KMS-11 (cell line): ENCODE results near the gene PARP11.

Source experiments
- H2AFZ ChIP-seq: fragments of 200-600 bp; sonication (generic); 2 replicates; pipeline ENCODE4 v1.6.1; 2016; ENCODE audit warnings: antibody characterized with exemption, mixed run types, low read depth
- H3K27ac ChIP-seq: fragments of 200-600 bp; sonication (generic); 2 replicates; pipeline ENCODE4 v1.6.1; 2016; ENCODE audit warnings: mild to moderate bottlenecking, mixed run types
- H3K27me3 ChIP-seq: fragments of 200-600 bp; sonication (generic); 2 replicates; pipeline ENCODE4 v1.6.1; 2017; ENCODE audit warnings: mild to moderate bottlenecking, low read depth, mixed run types, moderate library complexity; ENCODE audit not compliant: insufficient read depth
- H3K36me3 ChIP-seq: fragments of 200-600 bp; sonication (generic); 2 replicates; pipeline ENCODE4 v1.6.1; 2017; ENCODE audit warnings: mild to moderate bottlenecking, mixed run types; ENCODE audit not compliant: insufficient read depth
- H3K4me1 ChIP-seq: fragments of 200-600 bp; sonication (generic); 2 replicates; pipeline ENCODE4 v1.6.1; 2016; ENCODE audit warnings: mild to moderate bottlenecking, low read depth, mixed run types; ENCODE audit not compliant: poor library complexity, severe bottlenecking
- H3K4me2 ChIP-seq: fragments of 200-600 bp; sonication (generic); 2 replicates; pipeline ENCODE4 v1.7.0; 2016; ENCODE audit warnings: mild to moderate bottlenecking, mixed run types
- H3K4me3 ChIP-seq: fragments of 200-600 bp; sonication (generic); IDR thresholded peaks from 2 replicates; pipeline ENCODE4 v1.6.1; 2017; ENCODE audit warnings: low read depth, low read length, mixed read lengths; ENCODE audit not compliant: insufficient read depth
- H3K79me2 ChIP-seq: fragments of 200-600 bp; sonication (generic); 2 replicates; pipeline ENCODE4 v1.6.1; 2016; ENCODE audit warnings: low read depth, mixed run types; ENCODE audit not compliant: insufficient read depth
- H3K9ac ChIP-seq: fragments of 200-600 bp; sonication (generic); 2 replicates; pipeline ENCODE4 v1.6.1; 2016; ENCODE audit warnings: mild to moderate bottlenecking, mixed run types
- H4K20me1 ChIP-seq: fragments of 200-600 bp; sonication (generic); 2 replicates; pipeline ENCODE4 v1.6.1; 2016; ENCODE audit warnings: mild to moderate bottlenecking, mixed run types; ENCODE audit not compliant: insufficient read depth
- TF ChIP-seq, protein P1 (sequence below): fragments of 200-600 bp; sonication (generic); conservative IDR thresholded peaks from 2 replicates; pipeline ENCODE4 v1.6.1; 2017; ENCODE audit warnings: low read depth, mild to moderate bottlenecking, antibody characterized with exemption, low read length, moderate library complexity, mixed read lengths

PARP11 gene

DNA sequence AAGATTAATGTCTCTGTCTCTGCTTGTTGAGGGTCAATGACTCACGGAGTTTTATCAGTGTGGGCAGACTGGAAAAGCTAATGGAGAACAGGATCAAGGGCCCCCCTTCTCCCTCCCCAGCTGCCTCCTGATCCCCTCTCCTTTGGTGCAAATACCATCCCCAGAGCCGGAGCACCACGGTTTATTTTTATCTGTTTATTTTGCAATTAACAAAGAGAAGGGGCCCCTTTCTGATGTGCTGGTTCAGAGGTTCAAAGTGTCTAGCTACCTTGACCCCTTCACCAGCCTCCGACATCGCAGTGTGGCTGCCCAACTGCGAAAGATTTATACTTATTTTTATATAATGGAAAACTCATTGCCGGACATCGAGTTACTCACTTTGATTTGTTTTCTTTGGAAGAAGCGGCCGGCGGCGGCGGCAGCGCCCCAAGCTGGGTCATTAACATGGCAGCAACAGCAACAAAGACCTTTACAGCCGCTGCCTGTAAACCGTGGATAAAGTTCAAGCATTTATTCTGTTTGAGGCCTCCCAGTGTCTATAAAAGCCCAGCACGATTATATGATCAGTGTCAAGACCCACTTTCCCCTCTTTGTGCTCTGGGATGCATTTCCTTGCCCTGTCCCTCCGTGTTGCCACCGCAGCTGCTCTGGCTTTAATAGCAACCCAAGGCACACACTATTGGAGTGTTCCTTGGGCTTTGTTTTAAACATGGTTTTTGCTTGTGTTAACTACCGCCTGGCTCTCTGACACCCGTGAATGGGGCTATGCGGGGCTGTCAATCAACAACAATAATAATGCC lies 47.4 kb upstream of the PARP11 start:
- H3K27ac ChIP-seq = no peak overlapping the region
- no peaks in the 10 kb centered on the region for H3K27me3 ChIP-seq
- no peak overlapping the region for H3K4me2 ChIP-seq
- H3K4me1 ChIP-seq = no peaks in the 10 kb centered on the region
- no peak overlapping the region for H3K4me3 ChIP-seq
- H4K20me1 ChIP-seq = no peaks in the 10 kb centered on the region
- no peaks in the 10 kb centered on the region for H3K79me2 ChIP-seq
- H2AFZ ChIP-seq = no peak overlapping the region
- H3K9ac ChIP-seq = no peak overlapping the region
- TF ChIP-seq, protein P1, sequence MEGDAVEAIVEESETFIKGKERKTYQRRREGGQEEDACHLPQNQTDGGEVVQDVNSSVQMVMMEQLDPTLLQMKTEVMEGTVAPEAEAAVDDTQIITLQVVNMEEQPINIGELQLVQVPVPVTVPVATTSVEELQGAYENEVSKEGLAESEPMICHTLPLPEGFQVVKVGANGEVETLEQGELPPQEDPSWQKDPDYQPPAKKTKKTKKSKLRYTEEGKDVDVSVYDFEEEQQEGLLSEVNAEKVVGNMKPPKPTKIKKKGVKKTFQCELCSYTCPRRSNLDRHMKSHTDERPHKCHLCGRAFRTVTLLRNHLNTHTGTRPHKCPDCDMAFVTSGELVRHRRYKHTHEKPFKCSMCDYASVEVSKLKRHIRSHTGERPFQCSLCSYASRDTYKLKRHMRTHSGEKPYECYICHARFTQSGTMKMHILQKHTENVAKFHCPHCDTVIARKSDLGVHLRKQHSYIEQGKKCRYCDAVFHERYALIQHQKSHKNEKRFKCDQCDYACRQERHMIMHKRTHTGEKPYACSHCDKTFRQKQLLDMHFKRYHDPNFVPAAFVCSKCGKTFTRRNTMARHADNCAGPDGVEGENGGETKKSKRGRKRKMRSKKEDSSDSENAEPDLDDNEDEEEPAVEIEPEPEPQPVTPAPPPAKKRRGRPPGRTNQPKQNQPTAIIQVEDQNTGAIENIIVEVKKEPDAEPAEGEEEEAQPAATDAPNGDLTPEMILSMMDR = no peak
- H3K36me3 ChIP-seq = no peaks in the 10 kb centered on the region

DNA sequence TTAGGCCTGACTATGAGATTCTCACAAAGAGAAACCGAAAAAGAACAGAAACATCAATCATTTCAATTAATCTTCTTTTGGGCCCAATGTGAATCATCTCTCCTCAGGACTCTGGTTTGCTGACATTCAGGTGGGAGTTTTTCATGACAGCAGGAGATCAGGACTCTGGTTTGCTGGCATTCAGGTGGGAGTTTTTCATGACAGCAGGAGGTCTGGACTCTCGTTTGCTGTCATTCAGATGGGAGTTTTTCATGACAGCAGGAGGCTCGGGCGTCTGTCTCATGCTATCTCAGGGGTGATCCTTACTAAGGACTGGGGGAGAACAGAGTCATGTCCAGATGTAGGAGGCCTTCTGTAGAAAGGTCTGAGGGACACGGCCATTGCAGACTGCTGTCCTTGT lies 40.1 kb upstream of the PARP11 start:
- Histone ChIP-seq H4K20me1 (no peaks in the 10 kb centered on the region), H3K27me3 (no peaks in the 10 kb centered on the region), H2AFZ (no peak overlapping the region), H3K79me2 (no peaks in the 10 kb centered on the region), H3K4me2 (no peak overlapping the region), H3K27ac (no peak overlapping the region), H3K9ac (no peak overlapping the region), H3K36me3 (no peaks in the 10 kb centered on the region), H3K4me1 (no peaks in the 10 kb centered on the region), H3K4me3 (no peak overlapping the region)
- TF ChIP-seq, protein P1 = no peak

DNA sequence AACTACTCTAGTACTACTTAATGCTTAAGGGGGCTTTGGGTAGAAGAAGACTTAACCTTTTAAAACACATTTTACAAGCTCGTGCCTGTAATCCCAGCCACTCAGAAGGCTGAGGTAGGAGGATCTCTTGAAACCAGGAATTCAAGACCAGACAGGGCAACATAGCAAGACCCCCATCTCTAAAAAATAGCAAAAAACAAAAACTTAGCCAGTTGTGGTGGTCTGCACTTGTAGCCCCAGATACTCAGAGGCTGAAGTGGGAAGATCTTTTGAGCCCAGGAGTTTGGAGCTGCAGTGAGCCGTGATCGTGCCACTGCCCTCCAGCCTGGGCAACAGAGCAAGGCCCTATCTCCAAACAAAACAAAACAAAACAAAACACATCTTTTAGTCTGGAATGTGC lies 39.7 kb upstream of the PARP11 start:
- TF ChIP-seq, protein P1 = no peak
- Histone ChIP-seq H3K4me1 (no peaks in the 10 kb centered on the region), H3K79me2 (no peaks in the 10 kb centered on the region), H3K27me3 (no peaks in the 10 kb centered on the region), H4K20me1 (no peaks in the 10 kb centered on the region), H3K9ac (no peak overlapping the region), H3K4me3 (no peak overlapping the region), H3K27ac (no peak overlapping the region), H2AFZ (no peak overlapping the region), H3K36me3 (no peaks in the 10 kb centered on the region), H3K4me2 (no peak overlapping the region)

DNA sequence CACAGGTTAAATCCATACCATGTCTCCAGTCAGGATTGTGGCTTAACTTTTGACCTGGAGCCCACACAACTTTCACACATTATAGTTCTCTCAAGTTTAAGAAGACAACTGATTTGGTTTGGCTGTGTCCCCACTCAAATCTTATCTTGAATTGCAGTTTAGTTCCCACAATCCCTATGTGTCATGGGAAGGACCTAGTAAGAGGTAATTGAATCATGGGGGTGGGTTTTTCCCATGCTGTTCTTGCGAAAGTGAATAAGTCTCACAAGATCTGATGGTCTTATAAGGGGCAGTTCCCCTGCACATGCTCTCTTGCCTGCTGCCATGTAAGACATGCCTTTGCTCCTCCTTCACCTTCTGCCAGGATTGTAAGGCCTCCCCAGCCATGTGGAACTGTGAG lies 38.2 kb upstream of the PARP11 start:
- H4K20me1 ChIP-seq = no peaks in the 10 kb centered on the region
- no peak overlapping the region for H3K4me3 ChIP-seq
- H3K4me2 ChIP-seq = no peak overlapping the region
- H3K79me2 ChIP-seq = no peaks in the 10 kb centered on the region
- H3K27ac ChIP-seq = no peak overlapping the region
- H3K9ac ChIP-seq = no peak overlapping the region
- TF ChIP-seq, protein P1 = no peak
- no peaks in the 10 kb centered on the region for H3K27me3 ChIP-seq
- no peak overlapping the region for H2AFZ ChIP-seq
- H3K4me1 ChIP-seq = no peaks in the 10 kb centered on the region
- no peaks in the 10 kb centered on the region for H3K36me3 ChIP-seq
